ENCODE results near the gene SLC9A7. TPM values are rescaled to one million over a fixed set of nuclear protein-coding genes. Genes with fewer than 3 reads are reported as not detected.

SLC9A7 gene
- total and polyA plus RNA-seq, 2 donors (not counting 3 experiments of a cell fraction or from before 2014, with no cell fraction given) = 4.6 to 7.5 TPM

DNA sequence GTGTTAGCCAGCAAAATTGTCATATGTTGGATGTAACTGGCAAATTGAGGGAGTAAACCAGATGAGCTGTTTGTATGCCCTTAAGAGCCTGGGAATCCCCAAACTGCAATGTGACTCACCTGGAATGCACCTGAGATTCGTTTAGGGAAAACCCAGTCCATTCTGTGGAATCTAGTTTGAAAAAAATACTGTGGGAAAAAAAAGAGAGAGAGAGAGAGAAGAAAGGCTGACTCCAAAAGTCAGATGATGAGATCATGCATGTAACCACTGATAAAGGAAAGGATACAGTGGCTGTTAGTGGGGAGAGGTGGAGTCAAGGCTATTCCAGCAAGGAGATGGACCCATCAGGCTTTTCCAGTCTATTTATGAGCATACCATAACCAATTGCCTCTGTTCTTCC lies 48.5 kb downstream of the SLC9A7 start:
- intact Hi-C loops (cut with micrococcal nuclease) (no loop called here), dilution Hi-C loops (cut with MboI; ENCODE audit: extremely low pct_ligation_motif_present, low sequenced_read_pairs) (no loop called here)
- no peak for TF ChIP-seq JUN (IDR thresholded peaks at IDR 0.05; ENCODE audit: borderline replicate concordance, insufficient read depth, insufficient read length, low read depth)
- TF ChIP-seq EZH2 (IDR thresholded peaks at IDR 0.05; ENCODE audit: borderline replicate concordance, low read depth, low read length, severe bottlenecking) = no peak
- TF ChIP-seq POLR2AphosphoS5 (IDR thresholded peaks at IDR 0.05; ENCODE audit: insufficient read depth, low read depth, low read length) = no peak
- no peak for TF ChIP-seq MYC (IDR thresholded peaks at IDR 0.05; ENCODE audit: low read depth, low read length)
- TF ChIP-seq FOS (IDR thresholded peaks at IDR 0.05; ENCODE audit: borderline replicate concordance, insufficient read depth, low read length) = no peak
- TF ChIP-seq, protein P1, sequence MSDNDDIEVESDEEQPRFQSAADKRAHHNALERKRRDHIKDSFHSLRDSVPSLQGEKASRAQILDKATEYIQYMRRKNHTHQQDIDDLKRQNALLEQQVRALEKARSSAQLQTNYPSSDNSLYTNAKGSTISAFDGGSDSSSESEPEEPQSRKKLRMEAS (IDR thresholded peaks at IDR 0.05; ENCODE audit: insufficient read depth, insufficient read length) = no peak
- TF ChIP-seq POLR2A (IDR thresholded peaks at IDR 0.05; ENCODE audit: low read depth, low read length) = no peak
- TF ChIP-seq, protein P2, sequence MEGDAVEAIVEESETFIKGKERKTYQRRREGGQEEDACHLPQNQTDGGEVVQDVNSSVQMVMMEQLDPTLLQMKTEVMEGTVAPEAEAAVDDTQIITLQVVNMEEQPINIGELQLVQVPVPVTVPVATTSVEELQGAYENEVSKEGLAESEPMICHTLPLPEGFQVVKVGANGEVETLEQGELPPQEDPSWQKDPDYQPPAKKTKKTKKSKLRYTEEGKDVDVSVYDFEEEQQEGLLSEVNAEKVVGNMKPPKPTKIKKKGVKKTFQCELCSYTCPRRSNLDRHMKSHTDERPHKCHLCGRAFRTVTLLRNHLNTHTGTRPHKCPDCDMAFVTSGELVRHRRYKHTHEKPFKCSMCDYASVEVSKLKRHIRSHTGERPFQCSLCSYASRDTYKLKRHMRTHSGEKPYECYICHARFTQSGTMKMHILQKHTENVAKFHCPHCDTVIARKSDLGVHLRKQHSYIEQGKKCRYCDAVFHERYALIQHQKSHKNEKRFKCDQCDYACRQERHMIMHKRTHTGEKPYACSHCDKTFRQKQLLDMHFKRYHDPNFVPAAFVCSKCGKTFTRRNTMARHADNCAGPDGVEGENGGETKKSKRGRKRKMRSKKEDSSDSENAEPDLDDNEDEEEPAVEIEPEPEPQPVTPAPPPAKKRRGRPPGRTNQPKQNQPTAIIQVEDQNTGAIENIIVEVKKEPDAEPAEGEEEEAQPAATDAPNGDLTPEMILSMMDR (IDR thresholded peaks at IDR 0.05; ENCODE audit: extremely low read depth in 1 of 2, insufficient read depth in 1 of 2, low read depth in 1 of 2, low read length in 2 of 2) = no peak
- no peak for TF ChIP-seq GATA2 (IDR thresholded peaks at IDR 0.05; ENCODE audit: insufficient read depth, insufficient read length, low read depth, low read length)
- no peaks in the 10 kb centered on the region for H4K20me1 ChIP-seq (replicated peaks; ENCODE audit: control insufficient read depth, extremely low read depth, insufficient read depth, low read length)
- no peaks in the 10 kb centered on the region for H3K9me1 ChIP-seq (replicated peaks; ENCODE audit: control insufficient read depth, extremely low read depth, insufficient read depth, low read length)
- no peak overlapping the region for H3K9ac ChIP-seq (replicated peaks; ENCODE audit: extremely low read depth, insufficient read depth, low read length)
- no peaks in the 10 kb centered on the region for H3K27me3 ChIP-seq (ENCODE audit: control insufficient read depth in 2 of 2, insufficient read depth in 2 of 2, low read length in 2 of 2)
- H3K4me2 ChIP-seq (ENCODE audit: insufficient read depth, low read length) = no peak overlapping the region
- FAIRE-seq (peak; percentile 42), DNase-seq (ENCODE audit: low read depth, low spot score) (no peak)
- no TSS peak for BruUV-seq (replicated peaks)
- no peaks in the 10 kb centered on the region for H3K79me2 ChIP-seq (ENCODE audit: control insufficient read depth, insufficient read depth, low read length)
- ChIA-PET CTCF (no interaction called here), POLR2A (no interaction called here)
- no peak overlapping the region for H2AFZ ChIP-seq (ENCODE audit: low read depth, low read length)
- no peak overlapping the region for H3K4me3 ChIP-seq (replicated peaks in 1 of 3; ENCODE audit: insufficient read depth in 1 of 3, low read depth in 1 of 3, low read length in 3 of 3)
- no peak overlapping the region for H3K27ac ChIP-seq (ENCODE audit: insufficient read depth, low read depth, low read length)
- H3K9me3 ChIP-seq (replicated peaks; ENCODE audit: control insufficient read depth, insufficient read depth, low read length) = no peaks in the 10 kb centered on the region
- H3K36me3 ChIP-seq (ENCODE audit: control insufficient read depth in 2 of 2, extremely low read depth in 1 of 2, insufficient read depth in 2 of 2, low read length in 2 of 2) = no peaks in the 10 kb centered on the region
- no peaks in the 10 kb centered on the region for H3K4me1 ChIP-seq (ENCODE audit: control insufficient read depth, extremely low read depth, insufficient read depth, low read length)
